Smooth muscle cell (in vitro differentiated cells): ENCODE results near the gene SEPTIN12. TPM values are rescaled to one million over a fixed set of nuclear protein-coding genes. Genes with fewer than 3 reads are reported as not detected.

Source experiments
- DNase-seq: peaks from one replicate; lab custom pipeline; 2025; ENCODE audit not compliant: unreplicated experiment; lab: John Stamatoyannopoulos, UW
- H2AFZ ChIP-seq: fragments of 200-600 bp; sonication (generic); 2 replicates; pipeline ENCODE4 v1.6.0; 2016; ENCODE audit warnings: antibody characterized with exemption, low read depth, mild to moderate bottlenecking
- H3F3A ChIP-seq: fragments of 200-600 bp; sonication (generic); 2 replicates; pipeline ENCODE4 v1.6.0; 2017; ENCODE audit warnings: antibody characterized with exemption, low read depth
- H3K27ac ChIP-seq: fragments of 200-600 bp; sonication (generic); 2 replicates; pipeline ENCODE4 v1.5.1; 2016; ENCODE audit warnings: low read depth, mild to moderate bottlenecking
- H3K27me3 ChIP-seq: fragments of 200-600 bp; sonication (generic); 2 replicates; pipeline ENCODE4 v1.6.1; 2016; ENCODE audit warnings: low read depth, mild to moderate bottlenecking
- H3K36me3 ChIP-seq: fragments of 200-600 bp; sonication (generic); 2 replicates; pipeline ENCODE4 v1.5.1; 2016; ENCODE audit warnings: low read depth
- H3K4me1 ChIP-seq: fragments of 200-600 bp; sonication (generic); 2 replicates; pipeline ENCODE4 v1.5.1; 2016; ENCODE audit warnings: low read depth
- H3K4me2 ChIP-seq: fragments of 200-600 bp; sonication (generic); 2 replicates; pipeline ENCODE4 v1.6.0; 2016; ENCODE audit warnings: mild to moderate bottlenecking
- H3K4me3 ChIP-seq: fragments of 200-600 bp; sonication (generic); 2 replicates; pipeline ENCODE4 v1.5.1; 2016; ENCODE audit warnings: mild to moderate bottlenecking
- H3K79me2 ChIP-seq: fragments of 200-600 bp; sonication (generic); 2 replicates; pipeline ENCODE4 v1.6.0; 2016; ENCODE audit warnings: low read depth, mild to moderate bottlenecking
- H3K9ac ChIP-seq: fragments of 200-600 bp; sonication (generic); 2 replicates; pipeline ENCODE4 v1.6.0; 2016; ENCODE audit warnings: low read depth
- H3K9me3 ChIP-seq: fragments of 200-600 bp; sonication (generic); replicated peaks from 2 replicates; pipeline ENCODE4 v1.5.1; 2016; ENCODE audit warnings: low read depth
- H4K20me1 ChIP-seq: fragments of 200-600 bp; sonication (generic); 2 replicates; pipeline ENCODE4 v1.6.0; 2016; ENCODE audit warnings: low read depth
- CTCF ChIP-seq: fragments of 200-600 bp; sonication (generic); IDR thresholded peaks from 2 replicates; pipeline ENCODE4 v1.5.1; 2017; ENCODE audit warnings: borderline replicate concordance, mild to moderate bottlenecking, antibody characterized with exemption; ENCODE audit not compliant: insufficient read depth, poor library complexity, severe bottlenecking
- WGBS: methylation state at CpG from one replicate; pipeline ENCODE4 v1.1.7; 2016; ENCODE audit warnings: low lambda C conversion rate; 5-methylcytosine and 5-hydroxymethylcytosine counted together
- polyA plus RNA-seq: library from polyadenylated mRNA; unstranded; fragments of >200 nt; fragmentation: Nextera tagmentation; extraction: Ambion mirVana; gene quantifications from 2 replicates; pipeline ENCODE4 v1.2.1, GENCODE V29; 2016
- total RNA-seq: library from RNA; depleted of rRNA; stranded (reverse); fragments of >200 nt; gene quantifications from 2 replicates; pipeline ENCODE4 v1.2.3, GENCODE V29; 2014

The SEPTIN12 gene
- total and polyA plus RNA-seq, 2 experiments from 2014 or later: not detected

- Histone ChIP-seq H2AFZ (no peak overlapping the region), H4K20me1 (no peaks in the 10 kb centered on the region), H3K4me3 (no peak overlapping the region), H3K4me1 (no peaks in the 10 kb centered on the region), H3K36me3 (peaks cover 11% of the 10 kb centered on the region), H3K27me3 (no peaks in the 10 kb centered on the region), H3K9ac (no peak overlapping the region), H3K9me3 (no peaks in the 10 kb centered on the region), H3F3A (no peaks in the 10 kb centered on the region), H3K27ac (no peak overlapping the region), H3K79me2 (no peaks in the 10 kb centered on the region), H3K4me2 (no peak overlapping the region)
- DNase-seq: no peak
- no peak for TF ChIP-seq CTCF
- 96% methylated on average over 10 of the region's 10 CpGs for WGBS
Measured at GRCh38 chr16:4826980-4827379, 38.8 kb upstream of the SEPTIN12 start.

DNA sequence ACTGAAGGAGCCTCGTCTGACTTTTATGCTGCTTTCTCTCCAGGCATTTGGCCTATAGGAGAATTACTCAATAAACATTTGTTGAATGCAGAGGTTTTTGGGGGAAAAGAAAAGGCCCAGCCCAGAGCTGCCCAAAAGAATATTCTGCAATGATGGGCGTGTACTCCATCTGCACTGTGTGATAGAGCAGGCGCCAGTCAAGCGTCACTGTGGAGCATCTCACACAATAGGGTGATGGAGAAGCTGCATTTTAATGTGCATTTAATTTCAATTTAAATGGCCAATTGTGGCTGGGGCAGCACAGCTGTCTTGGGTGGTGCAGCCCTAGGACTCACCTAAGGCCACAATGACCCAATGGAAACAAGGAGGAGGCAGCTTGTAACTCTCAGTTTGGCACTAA lies 38.4 kb upstream of the SEPTIN12 start:
- DNase-seq: no peak
- H3K4me3 ChIP-seq: no peak overlapping the region
- no peaks in the 10 kb centered on the region for H3K79me2 ChIP-seq
- no peak for TF ChIP-seq CTCF
- no peak overlapping the region for H3K4me2 ChIP-seq
- H3K9ac ChIP-seq: no peak overlapping the region
- H3K36me3 ChIP-seq: peaks cover 11% of the 10 kb centered on the region
- no peaks in the 10 kb centered on the region for H4K20me1 ChIP-seq
- H2AFZ ChIP-seq: no peak overlapping the region
- no peaks in the 10 kb centered on the region for H3F3A ChIP-seq
- no peaks in the 10 kb centered on the region for H3K4me1 ChIP-seq
- no peak overlapping the region for H3K27ac ChIP-seq
- 99% methylated on average over 4 of the region's 4 CpGs for WGBS
- H3K27me3 ChIP-seq: no peaks in the 10 kb centered on the region
- H3K9me3 ChIP-seq: no peaks in the 10 kb centered on the region

- Histone ChIP-seq H3K9ac (no peak overlapping the region), H3K27ac (no peak overlapping the region), H3K9me3 (no peaks in the 10 kb centered on the region), H3K36me3 (peaks cover 17% of the 10 kb centered on the region), H4K20me1 (no peaks in the 10 kb centered on the region), H3K79me2 (no peaks in the 10 kb centered on the region), H3K4me3 (no peak overlapping the region), H3K4me1 (no peaks in the 10 kb centered on the region), H3F3A (no peaks in the 10 kb centered on the region), H2AFZ (no peak overlapping the region), H3K27me3 (no peaks in the 10 kb centered on the region), H3K4me2 (no peak overlapping the region)
- 97% methylated on average over 8 of the region's 8 CpGs for WGBS
- no peak for TF ChIP-seq CTCF
- no peak for DNase-seq
Measured at GRCh38 chr16:4825196-4825595, 37.1 kb upstream of the SEPTIN12 start.

GRCh38 chr16:4820652-4821051 lies 32.5 kb upstream of the SEPTIN12 start:
- H3K36me3 ChIP-seq: peaks cover 26% of the 10 kb centered on the region
- H3K4me1 ChIP-seq: no peaks in the 10 kb centered on the region
- no peak overlapping the region for H2AFZ ChIP-seq
- no peak for TF ChIP-seq CTCF
- no peaks in the 10 kb centered on the region for H3F3A ChIP-seq
- no peaks in the 10 kb centered on the region for H3K27me3 ChIP-seq
- H3K27ac ChIP-seq: no peak overlapping the region
- H4K20me1 ChIP-seq: no peaks in the 10 kb centered on the region
- H3K9ac ChIP-seq: no peak overlapping the region
- H3K4me3 ChIP-seq: no peak overlapping the region
- no peak overlapping the region for H3K4me2 ChIP-seq
- DNase-seq: no peak
- no peaks in the 10 kb centered on the region for H3K9me3 ChIP-seq
- 97% methylated on average over 6 of the region's 6 CpGs for WGBS
- no peaks in the 10 kb centered on the region for H3K79me2 ChIP-seq
